Measurements from ENCODE around the gene TMEM229B.

Gene TMEM229B

GRCh38 chr14:67487937-67488893, at the start of gene TMEM229B:
TMEM229B (minus strand) TSS chr14:67488721; CDS start chr14:67473923, 14,798 bp downstream.
- DNase-seq: peak; percentile 55

- no peak for DNase-seq
Measured at GRCh38 chr14:67537736-67538135, 49.2 kb upstream of the TMEM229B start.

DNA sequence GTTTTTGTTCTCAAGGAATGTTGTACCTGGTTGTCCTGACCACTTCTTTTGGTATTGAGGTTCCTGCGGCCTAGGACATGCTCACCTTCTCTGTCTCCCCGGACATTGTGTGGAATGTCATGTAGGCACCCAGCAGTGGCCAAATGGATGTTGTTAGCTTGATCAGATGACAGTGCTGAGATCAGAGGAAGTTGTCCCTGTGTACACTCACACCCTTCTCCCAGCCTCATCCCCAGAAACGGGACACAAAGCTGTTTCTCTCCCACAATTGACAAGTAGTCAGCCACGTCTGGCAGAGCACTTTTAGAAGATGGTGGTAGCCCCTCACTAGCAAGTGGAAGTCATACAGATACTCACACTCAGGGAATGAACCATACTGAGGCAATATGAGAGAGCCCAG, 47.6 kb upstream of the TMEM229B start:
- DNase-seq: no peak

DNA sequence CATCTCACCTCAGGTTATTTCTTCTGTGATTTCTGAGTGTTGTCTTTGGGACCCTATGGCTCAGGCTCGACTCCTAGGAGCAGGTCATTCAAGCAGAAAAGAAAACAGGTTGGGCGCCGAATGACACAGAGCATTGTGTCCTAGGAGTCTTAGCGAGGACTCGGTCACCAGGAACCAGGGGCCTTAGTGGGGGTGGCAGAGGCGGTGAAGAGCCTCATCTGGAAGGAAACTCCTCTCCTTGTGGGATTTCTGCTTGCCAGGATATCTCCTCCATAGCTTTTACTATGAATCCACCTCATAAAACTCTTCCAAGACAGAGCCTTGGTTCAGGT, 45.2 kb upstream of the TMEM229B start:
- no peak for DNase-seq

GRCh38 chr14:67532998-67533753, 44.7 kb upstream of the TMEM229B start, which contains the start of gene PLEKHH1:
PLEKHH1 (plus strand) TSS chr14:67533290; CDS start chr14:67541868, 8,578 bp downstream.
- peak; percentile 38 for DNase-seq

GRCh38 chr14:67532606-67532997, 44.1 kb upstream of the TMEM229B start:
- no peak for DNase-seq

DNA sequence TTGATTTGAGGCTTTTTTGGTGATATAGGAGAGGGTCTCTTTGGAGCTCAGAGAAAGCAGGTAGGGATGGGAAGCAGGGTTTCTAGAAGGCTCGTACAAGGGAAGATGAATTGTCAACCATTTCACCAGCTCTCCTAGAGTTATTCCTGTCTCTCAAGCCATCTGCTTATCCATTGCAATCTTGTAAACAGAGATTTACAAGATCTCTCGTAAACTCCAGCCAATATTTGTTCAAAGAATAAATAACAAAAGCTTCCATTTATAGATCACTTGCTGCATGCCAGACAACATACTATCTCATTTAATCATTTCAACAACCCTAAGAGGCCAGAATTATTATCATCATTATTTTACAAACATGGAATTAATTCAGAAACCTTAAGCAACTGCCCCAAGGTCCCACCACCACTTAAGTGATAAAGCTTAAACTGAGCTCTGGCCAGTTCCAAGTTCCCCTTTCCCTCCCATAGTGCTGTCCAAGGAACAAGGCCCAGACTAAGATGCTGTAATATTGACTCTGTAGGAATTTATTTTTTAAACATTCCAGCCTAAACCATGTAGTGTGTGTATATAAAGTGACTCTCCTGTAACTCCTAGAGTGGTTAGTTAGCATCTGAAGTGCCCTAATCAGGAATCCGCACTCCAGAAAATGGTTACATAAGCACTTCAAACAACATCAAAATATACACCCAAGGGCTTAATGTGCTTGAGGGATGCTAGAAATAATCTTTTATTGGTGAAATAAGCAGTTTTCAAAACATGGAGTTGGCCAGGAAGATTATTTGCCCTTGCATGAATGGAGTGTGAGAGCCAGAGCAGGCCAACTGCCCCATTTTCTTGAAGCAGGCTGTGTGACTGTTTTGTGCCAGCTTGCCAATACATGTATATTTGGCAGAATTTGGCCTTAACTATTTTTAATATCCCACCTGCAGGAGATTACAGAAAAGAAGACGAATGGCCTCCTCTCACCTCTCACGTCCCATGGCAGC, 41.7 kb upstream of the TMEM229B start:
- DNase-seq: no peak

GRCh38 chr14:67528276-67528675, 39.8 kb upstream of the TMEM229B start:
- DNase-seq: no peak

DNA sequence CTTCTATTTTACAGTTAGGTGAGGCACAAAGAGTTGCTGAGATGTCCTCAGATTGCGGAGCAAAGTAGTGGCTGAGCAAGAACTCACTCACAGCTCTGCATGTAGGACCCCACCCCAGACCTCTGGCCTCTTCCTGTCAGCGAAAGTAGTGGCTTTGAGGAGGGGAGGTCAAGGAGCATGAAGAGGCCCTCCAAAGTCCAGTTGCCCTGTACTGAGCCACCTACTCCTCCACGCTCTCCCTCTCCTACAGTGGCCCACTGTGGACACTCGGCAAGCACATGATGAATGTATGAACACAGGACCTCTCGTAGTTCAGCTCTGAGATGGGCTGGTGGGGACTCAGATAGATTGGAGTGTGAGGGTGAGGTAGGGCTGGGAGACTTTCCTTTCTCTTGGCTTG, 39.2 kb upstream of the TMEM229B start:
- DNase-seq: no peak

DNA sequence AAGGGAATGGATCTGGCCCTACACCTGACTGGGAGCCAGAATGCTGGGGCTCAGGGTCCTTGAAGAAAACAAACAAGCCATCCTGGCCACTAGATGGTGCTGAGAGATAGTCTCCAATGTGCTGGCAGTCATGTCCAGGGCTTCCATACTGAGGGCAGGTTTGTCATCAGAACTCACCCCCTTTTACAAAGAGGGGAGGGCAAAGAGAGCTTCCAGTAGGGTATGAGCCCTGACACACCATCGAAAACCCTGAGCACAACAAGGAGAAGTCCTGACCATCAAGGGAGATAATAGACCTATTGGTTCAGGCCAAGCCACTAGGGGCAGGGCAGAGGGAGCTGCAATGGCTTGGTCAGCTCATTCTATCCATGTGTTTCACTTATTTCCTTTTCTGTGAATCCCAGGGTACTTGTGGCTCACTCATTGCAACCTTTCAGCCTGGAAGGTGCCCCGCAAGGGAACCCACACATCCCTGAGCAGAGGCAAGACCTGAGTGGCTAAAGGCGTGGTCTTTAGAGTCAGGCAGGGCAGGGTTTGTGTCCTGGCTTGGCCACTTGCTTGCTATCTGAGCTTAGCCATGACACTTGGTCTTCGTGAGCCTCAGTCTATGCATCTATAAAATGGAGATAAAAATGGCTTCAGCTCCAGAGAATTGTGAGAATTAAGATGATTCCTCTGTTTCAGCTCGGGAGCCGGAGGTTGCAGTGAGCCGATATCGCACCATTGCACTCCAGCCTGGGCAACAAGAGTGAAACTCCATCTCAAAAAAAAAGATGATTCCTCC, 38.3 kb upstream of the TMEM229B start:
- DNase-seq: peak; percentile 14

DNA sequence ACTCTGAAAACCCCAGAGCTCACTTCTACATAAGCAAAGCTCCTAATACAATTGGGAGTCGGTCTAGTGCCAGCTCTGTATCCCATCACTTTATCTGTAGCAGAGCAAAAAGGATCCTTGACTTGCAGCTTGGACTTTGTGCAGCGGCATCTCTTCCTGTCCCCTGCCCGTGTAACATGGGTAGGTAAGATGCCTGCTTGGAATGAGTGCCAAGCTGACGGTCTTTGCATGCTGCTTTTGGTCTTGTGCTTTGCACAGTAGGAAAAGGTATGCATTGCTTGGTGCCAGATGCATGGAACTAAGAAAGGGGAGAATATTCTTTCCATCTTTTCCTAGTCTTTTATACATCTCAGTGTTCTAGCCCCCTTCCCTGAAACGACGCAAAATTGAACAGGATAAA, 37.7 kb upstream of the TMEM229B start:
- no peak for DNase-seq

DNA sequence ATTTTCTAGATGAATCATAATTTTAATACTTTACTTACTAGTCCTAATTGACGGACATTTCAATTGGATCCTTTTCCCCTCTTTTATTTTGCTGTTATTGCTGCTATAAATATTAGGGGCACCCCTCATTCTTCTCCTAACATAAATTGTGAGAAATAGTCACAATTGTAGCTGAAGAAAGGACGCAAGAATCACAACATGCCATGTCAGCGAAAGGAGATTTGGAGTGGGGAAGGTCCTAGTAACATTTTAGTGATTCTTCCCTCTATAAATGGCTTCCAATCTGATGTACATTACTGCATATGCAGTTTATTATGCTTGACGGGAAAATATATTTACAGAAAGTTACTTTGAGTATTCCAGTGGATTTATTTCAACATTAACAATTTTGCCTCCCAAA, 36.9 kb upstream of the TMEM229B start:
- no peak for DNase-seq

- no peak for DNase-seq
Measured at GRCh38 chr14:67524634-67524963, 36.1 kb upstream of the TMEM229B start.

GRCh38 chr14:67523764-67524633, 35.5 kb upstream of the TMEM229B start:
- DNase-seq: no peak

DNA sequence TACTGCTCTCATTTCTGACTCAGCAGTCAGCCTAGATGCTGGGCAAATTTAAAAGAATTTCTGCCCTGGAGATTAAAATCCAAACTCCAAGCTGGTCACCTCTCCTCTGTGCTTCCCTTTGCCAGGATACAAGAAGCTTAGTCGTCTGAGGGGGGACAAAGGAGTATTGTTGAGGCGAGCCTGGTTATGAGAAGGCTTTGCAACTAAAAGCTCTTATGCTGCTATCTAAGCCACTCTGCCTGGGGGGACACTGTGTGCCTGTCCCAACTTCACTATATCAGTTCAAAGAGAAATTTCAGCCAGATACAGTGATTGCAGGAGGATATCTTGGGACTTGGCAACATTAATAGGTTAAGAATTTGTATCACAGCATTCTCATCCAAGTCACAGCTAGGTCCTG, 33.7 kb upstream of the TMEM229B start:
- no peak for DNase-seq

GRCh38 chr14:67520482-67520881, 32.0 kb upstream of the TMEM229B start:
- no peak for DNase-seq

GRCh38 chr14:67519406-67519805, 30.9 kb upstream of the TMEM229B start:
- no peak for DNase-seq

GRCh38 chr14:67517083-67517482, 28.6 kb upstream of the TMEM229B start:
- DNase-seq: no peak

DNA sequence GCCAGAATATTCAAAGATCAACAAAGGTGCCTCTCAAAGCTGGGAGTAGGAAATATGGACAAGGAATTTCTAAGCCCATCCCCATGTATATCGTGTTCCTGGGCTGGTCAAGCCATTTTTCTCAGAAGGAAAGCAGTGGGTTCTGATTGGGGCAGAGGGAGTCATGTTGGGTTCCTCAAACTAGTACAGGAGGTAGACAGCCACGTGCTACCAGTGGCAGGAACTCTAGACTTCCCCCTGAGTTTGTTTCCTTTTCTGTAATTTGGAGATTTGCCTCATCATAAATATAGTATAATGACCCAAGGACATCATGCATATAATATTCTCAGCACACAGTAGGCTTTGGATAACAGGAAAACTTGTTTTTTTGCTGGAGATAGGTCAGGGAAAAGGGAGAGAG, 28.2 kb upstream of the TMEM229B start:
- DNase-seq: no peak

- peak; percentile 26 for DNase-seq
Measured at GRCh38 chr14:67515386-67516079, 27.0 kb upstream of the TMEM229B start.
